ENCODE results near the gene SLC9A3.

The SLC9A3 gene

DNA sequence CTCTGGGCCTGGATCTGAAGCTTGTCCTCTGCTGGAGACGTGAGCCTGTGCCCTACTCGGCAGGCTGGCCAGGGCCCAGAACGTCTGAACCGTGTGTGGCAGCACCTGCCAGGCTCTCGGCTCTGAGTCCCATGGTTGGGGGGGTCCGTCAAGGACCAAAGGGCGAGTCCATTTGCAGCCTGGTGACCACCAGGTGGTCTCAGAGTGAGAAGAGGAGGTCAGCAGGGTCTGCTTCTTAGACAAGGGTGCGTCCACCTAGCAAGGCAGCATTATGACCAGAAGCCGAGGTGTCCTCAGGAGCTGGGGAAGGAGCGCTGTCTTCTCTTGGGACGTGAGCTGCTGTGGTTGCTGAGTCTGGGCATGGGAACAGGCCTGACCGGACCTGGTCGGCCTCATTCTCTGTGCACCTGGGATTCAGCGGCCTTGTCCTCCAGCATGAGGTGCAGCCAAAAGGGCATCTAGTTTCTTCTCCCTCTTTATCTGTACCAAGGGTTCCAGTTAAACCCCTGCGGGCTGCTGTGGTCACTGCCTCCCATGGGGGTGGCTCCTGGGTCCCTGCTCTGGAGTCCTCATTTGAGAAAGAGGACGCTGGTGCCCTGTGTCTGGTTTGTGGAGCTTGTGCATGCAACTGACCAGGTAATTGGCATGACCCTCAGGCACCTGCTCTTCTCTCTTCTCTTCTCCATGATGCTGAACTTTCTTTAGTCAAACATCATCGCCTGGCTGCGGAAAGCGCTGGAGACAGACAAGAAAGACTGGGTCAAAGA, 66.9 kb downstream of the SLC9A3 start:
- no peak for DNase-seq

GRCh38 chr5:456351-457194, 67.7 kb downstream of the SLC9A3 start:
- DNase-seq: no peak

- DNase-seq: no peak
Observed at GRCh38 chr5:455806-456205, 68.4 kb downstream of the SLC9A3 start.

- DNase-seq: no peak
Observed at GRCh38 chr5:454936-455335, 69.3 kb downstream of the SLC9A3 start.

DNA sequence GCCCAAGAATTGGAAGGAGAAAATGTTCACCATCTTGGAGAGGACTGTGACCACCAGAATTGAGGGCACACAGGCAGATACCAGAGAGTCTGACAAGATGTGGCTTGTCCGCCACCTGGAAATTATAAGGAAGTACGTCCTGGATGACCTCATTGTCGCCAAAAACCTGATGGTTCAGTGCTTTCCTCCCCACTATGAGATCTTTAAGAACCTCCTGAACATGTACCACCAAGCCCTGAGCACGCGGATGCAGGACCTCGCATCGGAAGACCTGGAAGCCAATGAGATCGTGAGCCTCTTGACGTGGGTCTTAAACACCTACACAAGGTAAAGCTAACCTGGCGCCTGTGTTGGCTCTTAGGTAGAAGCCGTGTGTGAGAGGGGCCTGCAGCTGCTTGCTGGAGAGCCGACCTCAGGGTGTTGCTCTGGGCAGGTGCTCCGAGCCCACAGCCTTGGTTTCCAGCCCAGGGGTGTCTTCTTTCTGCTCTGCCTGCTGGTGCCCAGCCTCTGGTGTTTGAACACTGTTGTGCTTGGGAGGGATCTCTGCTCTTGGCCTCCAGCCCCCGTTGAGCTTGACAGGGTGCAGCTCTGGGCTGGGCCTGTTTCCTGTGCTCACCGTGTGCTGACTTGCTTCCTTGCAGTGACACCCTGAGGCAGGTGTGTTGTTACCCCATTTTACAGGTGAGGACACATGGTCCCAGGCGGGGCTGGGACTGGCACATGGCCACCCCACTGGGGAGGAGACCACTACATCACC, 70.3 kb downstream of the SLC9A3 start:
- DNase-seq: no peak

GRCh38 chr5:452978-453710, 71.1 kb downstream of the SLC9A3 start:
- no peak for DNase-seq

DNA sequence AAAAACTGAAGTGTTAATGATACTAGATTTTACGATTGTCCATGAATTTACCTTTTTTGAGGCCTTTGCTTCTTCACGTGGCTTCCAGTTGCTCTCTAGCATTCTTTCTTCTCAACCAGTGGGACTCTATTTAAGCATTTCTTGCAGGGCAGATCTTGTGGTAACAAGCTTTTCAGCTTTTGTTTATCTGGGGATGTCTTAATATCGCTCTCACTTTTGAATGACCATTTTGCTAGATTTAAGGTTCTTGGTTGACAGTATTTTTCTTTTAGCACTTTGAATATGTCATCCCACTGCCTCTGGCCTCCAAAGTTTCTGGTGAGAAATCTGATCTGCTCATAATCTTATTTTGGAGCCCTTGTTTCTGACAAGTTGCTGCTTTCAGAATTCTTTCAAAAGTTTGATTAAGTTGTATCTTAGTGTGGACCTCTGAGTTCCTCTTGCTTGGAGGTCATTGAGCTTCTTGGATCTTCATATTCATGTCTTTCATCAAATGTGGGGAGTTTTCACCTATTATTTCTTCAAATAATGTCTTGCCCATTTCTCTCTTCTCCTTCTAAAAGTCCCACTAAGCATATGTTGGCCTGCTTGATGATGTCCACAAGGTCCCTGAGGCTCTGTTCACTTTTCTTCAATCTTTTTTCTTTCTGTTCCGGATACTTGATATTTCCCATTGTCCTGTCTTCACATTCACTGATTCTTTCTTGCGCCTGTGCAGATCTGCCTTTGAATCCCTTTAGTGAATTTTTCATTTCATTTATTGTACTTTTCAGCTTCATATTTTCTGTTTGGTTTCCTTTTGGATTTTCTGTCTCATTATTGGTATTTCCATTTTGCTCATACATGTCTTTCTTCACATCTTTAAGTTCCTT, 72.4 kb downstream of the SLC9A3 start:
- DNase-seq: no peak

- no peak for DNase-seq
Observed at GRCh38 chr5:449151-449550, 75.1 kb downstream of the SLC9A3 start.

DNA sequence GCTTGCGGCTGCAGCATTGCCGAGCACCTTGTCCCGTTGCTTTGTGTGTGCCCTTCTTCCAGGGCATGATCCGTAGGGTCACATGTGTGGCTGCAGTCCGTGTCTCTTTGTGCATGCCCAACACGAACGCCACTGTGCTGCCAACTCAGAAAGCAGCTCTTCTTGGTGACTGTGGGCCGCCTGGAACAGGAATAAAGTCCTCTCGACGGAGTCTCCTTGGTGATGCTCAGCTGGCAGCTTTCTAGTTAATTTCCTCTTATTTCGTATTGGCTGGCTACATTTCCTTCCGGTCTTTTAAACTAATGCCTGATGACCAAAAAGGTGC, 75.5 kb downstream of the SLC9A3 start:
- no peak for DNase-seq

GRCh38 chr5:448061-448765, 76.0 kb downstream of the SLC9A3 start:
- no peak for DNase-seq

DNA sequence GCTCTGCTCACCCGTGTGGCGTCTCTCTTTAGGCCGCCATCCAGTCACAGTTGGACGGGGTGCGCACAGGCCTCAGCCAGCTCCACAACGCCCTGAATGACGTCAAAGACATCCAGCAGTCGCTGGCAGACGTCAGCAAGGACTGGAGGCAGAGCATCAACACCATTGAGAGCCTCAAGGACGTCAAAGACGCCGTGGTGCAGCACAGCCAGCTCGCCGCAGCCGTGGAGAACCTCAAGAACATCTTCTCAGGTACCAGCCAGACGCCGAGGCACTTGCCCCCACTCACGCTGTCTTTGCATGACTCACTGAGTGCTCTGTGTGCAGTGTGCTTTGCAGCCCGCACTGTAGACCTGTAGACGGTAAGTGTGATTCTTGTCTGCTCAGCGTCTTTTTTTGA, 76.7 kb downstream of the SLC9A3 start:
- no peak for DNase-seq

DNA sequence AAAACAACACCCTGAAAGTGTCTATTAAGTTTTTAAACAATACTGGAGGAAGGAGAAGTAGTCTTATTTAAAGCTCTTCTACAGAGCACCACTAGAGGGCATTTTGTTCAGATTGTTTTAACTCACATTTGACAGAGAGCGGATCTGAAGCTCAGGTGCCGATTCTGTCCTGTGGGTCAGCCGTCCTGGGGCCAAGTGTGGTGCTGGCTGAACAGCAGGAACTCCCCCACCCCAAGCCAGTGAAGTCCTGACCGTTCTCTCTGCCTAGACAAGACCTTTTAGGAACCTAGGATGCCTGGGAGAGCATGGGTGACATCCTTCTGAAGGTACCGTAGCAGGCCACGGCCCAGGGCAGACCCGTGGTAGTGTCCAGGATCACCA, 77.4 kb downstream of the SLC9A3 start:
- no peak for DNase-seq

DNA sequence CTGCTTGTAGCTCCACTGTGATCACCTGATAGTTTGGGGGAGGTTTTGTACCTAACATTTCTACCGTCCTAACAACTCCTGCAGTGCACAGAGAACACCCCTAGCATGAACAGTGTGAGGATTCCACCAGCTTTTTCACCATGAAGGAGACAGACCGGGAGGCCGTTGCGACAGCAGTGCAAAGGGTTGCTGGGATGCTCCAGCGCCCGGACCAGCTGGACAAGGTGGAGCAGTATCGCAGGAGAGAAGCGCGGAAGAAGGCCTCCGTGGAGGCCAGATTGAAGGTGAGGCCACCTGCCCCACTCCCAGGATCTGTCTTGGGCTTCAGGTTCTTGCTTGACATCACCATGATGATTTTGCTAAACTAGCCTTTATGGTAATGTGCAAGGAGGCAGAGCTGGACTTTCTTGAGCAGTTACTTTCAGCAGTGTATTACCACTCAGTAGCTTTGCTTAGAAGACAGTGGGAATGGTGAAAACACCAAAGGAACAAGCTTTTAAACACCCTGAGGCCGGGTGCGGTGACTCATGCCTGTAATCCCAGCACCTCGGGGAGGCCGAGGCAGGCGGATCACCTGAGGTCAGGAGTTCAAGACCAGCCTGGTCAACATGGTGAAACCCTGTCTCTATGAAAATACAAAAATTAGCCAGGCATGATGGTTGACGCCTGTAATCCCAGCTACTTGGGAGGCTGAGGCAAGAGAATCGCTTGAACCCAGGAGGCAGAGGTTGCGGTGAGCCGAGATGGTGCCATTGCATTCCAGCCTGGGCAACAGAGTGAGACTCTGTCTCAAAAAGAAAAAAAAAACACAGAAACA, 78.0 kb downstream of the SLC9A3 start:
- no peak for DNase-seq

GRCh38 chr5:445591-445990, 78.7 kb downstream of the SLC9A3 start:
- no peak for DNase-seq

- DNase-seq: no peak
Observed at GRCh38 chr5:444226-444625, 80.0 kb downstream of the SLC9A3 start.

DNA sequence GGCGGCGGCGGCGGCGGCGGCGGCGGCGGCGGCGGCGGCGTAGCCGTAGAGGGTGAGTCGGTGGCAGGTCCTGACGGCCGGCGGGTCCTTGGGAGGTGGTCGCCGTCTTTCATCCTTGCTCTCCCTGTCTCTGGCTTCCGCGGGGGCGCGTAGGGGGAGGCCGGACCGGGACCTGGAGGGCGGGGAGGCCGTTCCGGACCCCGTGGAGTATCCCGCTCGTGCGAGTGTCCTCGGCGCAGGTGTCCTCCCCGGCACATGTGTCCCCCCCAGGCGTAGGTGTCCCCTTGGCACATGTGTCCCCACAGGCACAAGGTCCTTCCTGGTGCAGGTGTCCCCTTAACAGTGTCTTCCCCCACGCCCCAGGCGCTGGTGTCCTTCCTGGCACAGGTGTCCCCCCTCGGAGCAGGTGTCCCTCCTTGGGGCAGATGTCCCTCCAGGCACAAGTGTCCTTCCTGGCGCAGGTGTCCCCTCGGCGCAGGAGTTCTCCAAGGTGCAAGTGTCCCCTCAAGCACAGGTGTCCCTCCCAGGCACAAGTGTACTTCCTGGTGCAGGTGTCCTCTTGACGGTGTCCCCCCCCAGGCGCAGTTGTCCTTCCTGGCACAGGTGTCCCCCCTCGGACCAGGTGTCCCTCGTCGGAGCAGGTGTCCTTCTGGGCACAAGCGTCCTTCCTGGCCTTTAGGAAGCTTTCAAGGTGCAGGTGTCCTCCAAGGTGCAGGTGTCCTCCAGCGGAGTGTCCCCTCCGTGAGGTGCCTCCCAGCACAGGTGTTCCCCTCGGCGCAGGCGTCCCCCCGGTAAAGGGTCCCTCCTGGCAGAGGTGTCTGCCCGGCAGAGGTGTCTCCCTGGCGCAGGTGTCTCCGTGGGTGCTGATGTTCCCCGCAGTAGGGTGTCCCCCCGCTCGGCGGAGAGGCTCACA, 80.8 kb downstream of the SLC9A3 start:
- no peak for DNase-seq

DNA sequence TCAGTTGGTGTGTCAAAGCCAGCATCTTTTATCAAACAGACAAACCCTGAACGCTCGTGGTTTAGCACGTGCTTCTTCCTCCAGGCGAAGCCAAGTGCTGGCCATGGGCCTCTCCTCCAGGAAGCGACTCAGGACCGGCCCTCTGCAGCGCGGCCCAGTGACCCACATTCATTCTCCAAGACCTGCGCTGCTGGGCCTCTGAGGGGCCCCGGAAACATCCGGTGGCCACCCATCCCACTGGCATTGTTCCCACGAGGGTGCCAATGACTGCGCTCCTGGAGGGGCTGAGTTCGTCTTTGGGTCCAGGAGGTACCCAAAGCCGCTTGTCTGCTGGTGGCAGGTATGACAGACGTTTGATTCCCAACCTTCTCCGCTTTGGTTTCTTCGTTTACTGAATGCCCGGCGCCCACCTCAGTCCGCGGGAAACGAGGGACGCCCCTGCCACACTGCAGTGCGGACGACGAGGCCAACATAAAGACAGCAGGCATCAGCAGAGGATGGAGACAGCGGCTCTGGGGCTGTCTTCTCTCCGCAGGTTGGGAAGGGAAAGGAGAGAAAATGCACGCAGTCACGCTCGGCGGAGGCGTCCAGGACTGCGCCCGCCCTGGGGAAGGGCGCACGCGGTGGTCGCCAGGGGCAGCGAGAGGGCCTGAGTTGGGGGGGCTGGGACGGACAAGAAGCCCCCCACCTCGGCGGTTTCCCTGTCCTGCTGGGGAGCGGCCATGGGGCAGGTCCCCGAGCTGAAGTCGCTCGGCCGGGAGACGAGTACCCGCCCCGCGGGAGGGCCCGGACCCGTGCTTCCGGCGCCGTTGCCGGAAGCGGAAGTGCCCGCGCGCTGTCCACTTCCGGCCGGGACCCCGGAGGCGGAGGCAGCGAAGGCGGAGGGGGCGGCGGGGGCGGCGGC, 81.7 kb downstream of the SLC9A3 start, which contains the start of gene EXOC3:
Gene EXOC3, plus strand, starts transcription at position 842 of the 904 bp plus-strand sequence. CDS start 3,030 bp downstream, outside the sequence.
- no peak for DNase-seq

- no peak for DNase-seq
Observed at GRCh38 chr5:441996-442334, 82.3 kb downstream of the SLC9A3 start.
